ENCODE results near the gene RMND1. TPM values are rescaled to one million over a fixed set of nuclear protein-coding genes. Genes with fewer than 3 reads are reported as not detected.
A peak's percentile ranks its signal among the peaks of the same experiment; 100 is the strongest.

Gene RMND1
- total RNA-seq, 1 donor from 2014 or later, result 35.6 TPM

- Mint-ChIP-seq H3K9me3 (ENCODE audit: unreplicated experiment) (no peaks in the 10 kb centered on the region), H3K27ac (ENCODE audit: unreplicated experiment) (peak overlapping the region; percentile 94), H3K4me1 (ENCODE audit: unreplicated experiment) (peaks cover 51% of the 10 kb centered on the region), H3K4me3 (ENCODE audit: unreplicated experiment) (peak overlapping the region; percentile 84), H3K36me3 (ENCODE audit: unreplicated experiment) (peaks cover 7% of the 10 kb centered on the region), H3K27me3 (ENCODE audit: unreplicated experiment) (no peaks in the 10 kb centered on the region)
- no peak for TF ChIP-seq CTCF (IDR thresholded peaks at IDR 0.05)
- no peak for DNase-seq (ENCODE audit: extremely low spot score, unreplicated experiment)
Measured at GRCh38 chr6:151389618-151390275, 62.2 kb downstream of the RMND1 start.

GRCh38 chr6:151388997-151389617, 62.8 kb downstream of the RMND1 start:
- Mint-ChIP-seq H3K4me1 (ENCODE audit: unreplicated experiment) (peaks cover 47% of the 10 kb centered on the region), H3K9me3 (ENCODE audit: unreplicated experiment) (no peaks in the 10 kb centered on the region), H3K4me3 (ENCODE audit: unreplicated experiment) (peak overlapping the region; percentile 84), H3K36me3 (ENCODE audit: unreplicated experiment) (peaks cover 6% of the 10 kb centered on the region), H3K27ac (ENCODE audit: unreplicated experiment) (peak overlapping the region; percentile 94), H3K27me3 (ENCODE audit: unreplicated experiment) (no peaks in the 10 kb centered on the region)
- no peak for DNase-seq (ENCODE audit: extremely low spot score, unreplicated experiment)
- no peak for TF ChIP-seq CTCF (IDR thresholded peaks at IDR 0.05)

GRCh38 chr6:151388236-151388635, 63.7 kb downstream of the RMND1 start:
- H3K27ac Mint-ChIP-seq (ENCODE audit: unreplicated experiment), result peak overlapping the region; percentile 38
- H3K4me3 Mint-ChIP-seq (ENCODE audit: unreplicated experiment), result peak overlapping the region; percentile 14
- peaks cover 7% of the 10 kb centered on the region for H3K36me3 Mint-ChIP-seq (ENCODE audit: unreplicated experiment)
- no peak for TF ChIP-seq CTCF (IDR thresholded peaks at IDR 0.05)
- no peaks in the 10 kb centered on the region for H3K9me3 Mint-ChIP-seq (ENCODE audit: unreplicated experiment)
- peaks cover 38% of the 10 kb centered on the region for H3K4me1 Mint-ChIP-seq (ENCODE audit: unreplicated experiment)
- H3K27me3 Mint-ChIP-seq (ENCODE audit: unreplicated experiment), result no peaks in the 10 kb centered on the region
- DNase-seq (ENCODE audit: extremely low spot score, unreplicated experiment), result no peak

GRCh38 chr6:151387175-151387970, 64.6 kb downstream of the RMND1 start:
- Mint-ChIP-seq H3K27ac (ENCODE audit: unreplicated experiment) (peak overlapping the region; percentile 47), H3K36me3 (ENCODE audit: unreplicated experiment) (peaks cover 7% of the 10 kb centered on the region), H3K27me3 (ENCODE audit: unreplicated experiment) (no peaks in the 10 kb centered on the region), H3K4me1 (ENCODE audit: unreplicated experiment) (peaks cover 29% of the 10 kb centered on the region), H3K4me3 (ENCODE audit: unreplicated experiment) (no peak overlapping the region), H3K9me3 (ENCODE audit: unreplicated experiment) (no peaks in the 10 kb centered on the region)
- no peak for TF ChIP-seq CTCF (IDR thresholded peaks at IDR 0.05)
- DNase-seq (ENCODE audit: extremely low spot score, unreplicated experiment), result no peak

GRCh38 chr6:151385177-151385576, 66.7 kb downstream of the RMND1 start:
- Mint-ChIP-seq H3K27me3 (ENCODE audit: unreplicated experiment) (no peaks in the 10 kb centered on the region), H3K4me1 (ENCODE audit: unreplicated experiment) (peaks cover 35% of the 10 kb centered on the region), H3K27ac (ENCODE audit: unreplicated experiment) (no peak overlapping the region), H3K9me3 (ENCODE audit: unreplicated experiment) (no peaks in the 10 kb centered on the region), H3K36me3 (ENCODE audit: unreplicated experiment) (peaks cover 7% of the 10 kb centered on the region), H3K4me3 (ENCODE audit: unreplicated experiment) (no peak overlapping the region)
- TF ChIP-seq CTCF (IDR thresholded peaks at IDR 0.05), result no peak
- DNase-seq (ENCODE audit: extremely low spot score, unreplicated experiment), result no peak

Data from osteocyte (in vitro differentiated cells).